Measurements from ENCODE around the gene MYO19. TPM values are rescaled to one million over a fixed set of nuclear protein-coding genes. Genes with fewer than 3 reads are reported as not detected.

MYO19 gene
- total RNA-seq, 1 donor from 2014 or later, result 85.6 TPM

GRCh38 chr17:36566081-36566480 lies 31.4 kb upstream of the MYO19 start:
- POLR2A ChIA-PET, result no interaction called here
- H3K36me3 Mint-ChIP-seq (ENCODE audit: low read depth), result peaks cover 76% of the 10 kb centered on the region

GRCh38 chr17:36553459-36553858 lies 18.8 kb upstream of the MYO19 start:
- DNase-seq, result no peak
- ChIA-PET CTCF (no interaction called here), POLR2A (interaction anchor here (2.7 kb wide), 1 partner anchor 9 kb away, joined by 19 read pairs; the partner anchor contains the start of gene GGNBP2)
- no peak for ATAC-seq (ENCODE audit: low read depth)
- peaks cover 72% of the 10 kb centered on the region for H3K4me1 Mint-ChIP-seq
- H3K27me3 Mint-ChIP-seq, result no peaks in the 10 kb centered on the region
- intact Hi-C loops (cut with micrococcal nuclease), result loop anchor here (1.0 kb wide), 1 partner anchor 9 kb away; the partner anchor contains the start of gene GGNBP2
- H3K4me3 Mint-ChIP-seq, result no peak overlapping the region
- TF ChIP-seq CTCF (IDR thresholded peaks at IDR 0.05), result no peak
- H3K36me3 Mint-ChIP-seq (ENCODE audit: low read depth), result peaks cover 47% of the 10 kb centered on the region
- H3K27ac Mint-ChIP-seq, result no peak overlapping the region
- H3K9me3 Mint-ChIP-seq, result no peaks in the 10 kb centered on the region

More at GRCh38 chr17:36566081-36566480, 31.4 kb upstream of the MYO19 start:
- intact Hi-C loops (cut with micrococcal nuclease), result no loop called here
- H3K27me3 Mint-ChIP-seq, result no peaks in the 10 kb centered on the region
- ATAC-seq (ENCODE audit: low read depth) (no peak), DNase-seq (no peak)
- CTCF ChIA-PET, result no interaction called here
- TF ChIP-seq CTCF (IDR thresholded peaks at IDR 0.05), result no peak
- no peak overlapping the region for H3K4me3 Mint-ChIP-seq
- H3K27ac Mint-ChIP-seq, result no peak overlapping the region
- no peaks in the 10 kb centered on the region for H3K4me1 Mint-ChIP-seq
- no peaks in the 10 kb centered on the region for H3K9me3 Mint-ChIP-seq

DNA sequence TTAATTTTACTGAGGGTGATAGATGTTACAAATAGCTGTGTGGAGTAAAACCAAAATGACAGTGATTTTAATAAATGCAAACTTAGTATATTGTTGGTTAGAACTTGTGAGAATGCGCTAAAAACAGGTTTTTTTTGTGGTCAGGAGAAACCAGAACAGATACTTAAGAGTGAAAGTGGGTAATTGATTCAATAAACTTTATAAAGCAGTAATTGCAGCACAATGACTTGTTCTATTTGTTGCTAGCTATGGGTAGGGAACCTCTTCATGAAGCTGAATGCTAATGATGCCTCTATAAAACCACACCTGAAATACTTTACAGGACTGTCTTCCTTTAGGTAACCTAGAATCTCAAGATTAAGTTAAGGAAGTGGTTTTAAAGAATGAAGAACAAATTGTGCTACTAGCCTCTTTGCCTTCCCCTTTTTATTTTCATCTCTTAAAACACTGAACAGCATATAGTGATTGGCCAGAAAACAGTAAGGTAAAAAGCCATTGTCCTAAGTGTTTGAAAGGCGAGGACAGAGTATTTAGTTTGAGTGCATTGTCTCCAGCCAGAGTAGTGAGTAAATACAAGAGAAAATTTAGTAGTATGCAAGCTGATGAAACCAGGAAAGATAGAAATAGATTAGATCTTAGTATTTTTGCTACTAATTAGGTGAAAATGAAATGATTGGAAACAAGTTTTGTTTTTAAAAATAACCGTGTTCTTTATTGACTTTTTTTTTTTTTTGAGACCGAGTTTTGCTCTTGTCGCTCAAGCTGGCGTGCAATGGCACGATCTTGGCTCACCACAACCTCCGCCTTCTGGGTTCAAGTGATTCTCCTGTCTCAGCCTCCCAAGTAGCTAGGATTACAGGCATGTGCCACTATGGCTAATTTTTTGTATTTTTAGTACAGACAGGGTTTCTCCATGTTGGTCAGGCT lies 16.1 kb upstream of the MYO19 start:
- no peak for TF ChIP-seq CTCF (IDR thresholded peaks at IDR 0.05)
- H3K27me3 Mint-ChIP-seq, result no peaks in the 10 kb centered on the region
- intact Hi-C loops (cut with micrococcal nuclease), result no loop called here
- ChIA-PET POLR2A (interaction anchor here (0.7 to 1.6 kb wide), 4 partner anchors 8 to 17 kb away, joined by 3 to 9 read pairs (median 4); no protein-coding TSS in a partner anchor), CTCF (interaction anchor here (1.5 kb wide), 1 partner anchor 52 kb away, joined by 5 read pairs; no protein-coding TSS in a partner anchor)
- no peak for DNase-seq
- peak; percentile 54 for ATAC-seq (ENCODE audit: low read depth)
- peak overlapping the region; percentile 56 for H3K4me3 Mint-ChIP-seq
- peaks cover 40% of the 10 kb centered on the region for H3K36me3 Mint-ChIP-seq (ENCODE audit: low read depth)
- peaks cover 86% of the 10 kb centered on the region for H3K4me1 Mint-ChIP-seq
- H3K9me3 Mint-ChIP-seq, result no peaks in the 10 kb centered on the region
- H3K27ac Mint-ChIP-seq, result peak overlapping the region; percentile 80

DNA sequence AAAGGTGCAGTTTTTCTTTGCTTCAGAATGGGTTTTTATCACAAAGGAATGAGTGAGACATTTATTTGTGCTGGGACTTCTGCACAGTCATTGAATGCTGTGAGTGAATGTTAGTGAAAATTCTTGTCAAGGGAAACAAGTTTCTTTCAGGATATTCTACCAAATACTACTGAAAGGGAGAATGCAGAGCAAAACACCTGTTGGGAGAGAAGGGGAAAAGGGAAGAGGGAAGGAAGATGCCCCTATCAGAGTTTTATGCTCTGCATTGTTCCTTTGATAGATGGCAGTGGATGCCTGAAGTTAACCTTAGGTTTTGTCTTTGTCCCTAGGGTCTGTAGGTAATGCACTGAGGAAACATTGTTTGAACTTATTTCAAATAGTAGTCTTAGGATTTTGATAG lies 13.1 kb upstream of the MYO19 start:
- POLR2A ChIA-PET, result interaction anchor here (1.2 kb wide), 1 partner anchor 13 kb away, joined by 3 read pairs; the partner anchor contains the start of genes MYO19 and PIGW
- ATAC-seq (ENCODE audit: low read depth) (no peak), DNase-seq (no peak)
- H3K27ac Mint-ChIP-seq, result peak overlapping the region; percentile 57
- H3K4me1 Mint-ChIP-seq, result peaks cover 74% of the 10 kb centered on the region
- no peak overlapping the region for H3K4me3 Mint-ChIP-seq
- CTCF ChIA-PET, result interaction anchor here (0.6 kb wide), 1 partner anchor 578 kb away, joined by 3 read pairs; no protein-coding TSS in a partner anchor
- no peak for TF ChIP-seq CTCF (IDR thresholded peaks at IDR 0.05)
- H3K36me3 Mint-ChIP-seq (ENCODE audit: low read depth), result peaks cover 41% of the 10 kb centered on the region
- no peaks in the 10 kb centered on the region for H3K27me3 Mint-ChIP-seq
- H3K9me3 Mint-ChIP-seq, result no peaks in the 10 kb centered on the region
- intact Hi-C loops (cut with micrococcal nuclease), result loop anchor here (10.0 kb wide), 1 partner anchor 963 kb away; the partner anchor contains the start of gene AP2B1

All from activated B cell treated with CpG ODN at 0.5 μM for 24 hours (primary cell).